ES-I3 (cell line): Measurements from ENCODE around the gene NKAPD1.
"Not testable (repeated sequence)": the region's sequence is repeated elsewhere in the genome, so short reads cannot be mapped to it uniquely, and the experiment has no call there.

ENCODE experiments used
- H3K36me3 ChIP-seq: 2 replicates; pipeline ENCODE4 v1.6.1; 2013; ENCODE audit warnings: mild to moderate bottlenecking, low read length, control low read depth, moderate library complexity; ENCODE audit not compliant: insufficient read depth
- H3K4me1 ChIP-seq: 2 replicates; pipeline ENCODE4 v1.6.1; 2013; ENCODE audit warnings: mild to moderate bottlenecking, control low read depth, low read length; ENCODE audit not compliant: insufficient read depth
- H3K9ac ChIP-seq: 2 replicates; pipeline ENCODE4 v1.6.1; 2013; ENCODE audit warnings: low read depth, mild to moderate bottlenecking, low read length, moderate library complexity
- H3K9me3 ChIP-seq: 2 replicates; pipeline ENCODE4 v1.6.1; 2013; ENCODE audit warnings: mild to moderate bottlenecking, low read length, moderate library complexity; ENCODE audit not compliant: control insufficient read depth, insufficient read depth

The NKAPD1 gene, protein sequence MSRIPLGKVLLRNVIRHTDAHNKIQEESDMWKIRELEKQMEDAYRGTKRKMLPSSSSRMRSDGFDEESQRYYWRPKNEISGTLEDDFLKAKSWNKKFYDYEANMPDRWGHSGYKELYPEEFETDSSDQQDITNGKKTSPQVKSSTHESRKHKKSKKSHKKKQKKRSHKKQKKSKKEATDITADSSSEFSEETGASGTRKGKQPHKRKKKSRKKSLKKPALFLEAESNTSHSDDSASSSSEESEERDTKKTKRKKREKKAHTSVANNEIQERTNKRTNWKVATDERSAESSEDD

DNA sequence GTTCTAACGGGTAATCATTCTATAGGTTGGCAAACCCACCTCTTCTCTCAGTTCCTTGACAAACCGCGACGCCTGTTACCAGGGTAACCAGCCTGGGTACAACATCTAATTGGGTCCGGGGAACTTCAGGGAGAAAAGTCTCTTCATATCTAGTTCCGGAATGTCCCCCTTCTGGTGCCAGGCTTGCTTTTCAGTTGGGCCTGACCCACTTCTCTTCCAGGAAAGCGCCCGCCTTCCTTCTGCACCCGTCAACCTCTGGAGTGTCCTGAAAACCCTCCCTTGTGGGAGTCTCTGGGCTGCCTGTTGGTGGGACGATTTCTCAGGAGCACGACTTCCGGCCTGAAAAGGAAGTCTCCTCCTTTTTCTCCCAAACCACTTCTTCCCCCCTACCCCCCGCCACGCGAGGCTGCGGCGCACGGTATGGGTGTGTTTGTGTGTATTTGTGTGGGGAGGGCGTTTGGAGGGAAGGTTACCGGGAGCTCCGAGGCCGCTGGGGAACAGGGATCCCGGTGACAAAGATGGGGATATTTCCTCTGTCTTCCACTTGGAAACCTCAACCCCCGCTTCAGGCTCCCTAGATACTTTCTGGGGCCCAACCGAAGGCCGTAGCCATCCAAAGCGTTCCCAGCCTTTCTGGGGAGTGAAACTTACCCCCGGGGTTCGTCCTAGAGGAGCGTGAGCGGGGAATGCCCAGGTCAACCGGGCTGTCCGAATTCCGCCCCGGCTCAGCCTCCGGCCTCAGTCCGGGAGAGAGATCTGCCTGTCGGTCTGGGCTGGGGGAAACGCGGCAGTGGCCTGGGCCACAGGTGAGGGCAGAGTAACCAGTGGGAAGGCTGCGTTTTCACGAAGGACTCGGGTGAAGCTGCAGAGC, at the start of gene NKAPD1, which contains the start of gene PIH1D2:
Gene NKAPD1 (plus strand): TSS at position 359 of the 871 bp plus-strand sequence. CDS start 1,276 bp downstream, outside the sequence.
Gene PIH1D2 (minus strand): TSS at position 77 of the 871 bp plus-strand sequence. CDS start 843 bp downstream, outside the sequence.
- Histone ChIP-seq H3K9me3 (no peaks in the 10 kb centered on the region), H3K9ac (peak within 1 kb of the TSS; percentile 83), H3K36me3 (no peaks in the 10 kb centered on the region; the same call in 1 of the 2 replicates), H3K4me1 (no peaks in the 10 kb centered on the region)

DNA sequence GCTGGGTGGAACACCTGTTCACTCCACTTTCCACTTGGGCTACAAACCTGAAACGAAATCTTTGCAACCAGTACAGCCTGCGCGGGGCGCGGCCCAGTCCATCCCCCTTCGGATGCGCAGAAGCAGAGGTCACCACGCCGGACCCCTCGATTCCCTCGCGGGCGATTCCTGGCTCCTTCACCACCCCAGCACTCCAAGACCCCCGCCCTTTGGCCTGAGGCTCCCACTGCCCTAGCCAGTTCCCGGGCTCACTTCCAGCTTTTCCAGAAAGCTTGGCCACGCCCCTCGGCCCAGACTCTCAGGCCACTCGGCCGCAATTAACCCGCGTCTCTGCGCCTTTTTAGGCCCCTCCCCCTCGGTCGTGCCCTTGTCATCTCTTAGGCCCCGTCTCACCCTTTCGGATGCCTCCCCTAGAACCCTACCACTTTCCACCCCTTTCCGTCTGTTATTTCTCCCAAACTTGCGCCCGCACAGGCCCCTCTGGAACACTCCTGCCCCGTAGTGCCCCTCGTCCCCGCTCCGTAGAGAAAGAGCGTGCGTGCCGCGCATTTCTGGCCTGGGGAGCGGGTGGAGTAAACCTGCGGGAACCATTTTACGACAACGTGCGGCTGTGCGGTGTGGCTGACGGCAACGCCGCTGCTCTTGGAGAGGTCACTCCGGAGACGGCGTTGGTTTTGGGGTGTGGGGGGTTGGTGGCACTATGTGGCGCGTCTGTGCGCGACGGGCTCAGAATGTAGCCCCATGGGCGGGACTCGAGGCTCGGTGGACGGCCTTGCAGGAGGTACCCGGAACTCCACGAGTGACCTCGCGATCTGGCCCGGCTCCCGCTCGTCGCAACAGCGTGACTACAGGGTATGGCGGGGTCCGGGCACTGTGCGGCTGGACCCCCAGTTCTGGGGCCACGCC, 49.1 kb upstream of the NKAPD1 start, which contains the start of gene DLAT:
Gene DLAT (plus strand): TSS at position 636 of the 906 bp plus-strand sequence. CDS start 65 bp downstream, at position 701.
- H3K36me3 ChIP-seq, result peaks cover 16% of the 10 kb centered on the region
- peak within 1 kb of the TSS; percentile 97 for H3K9ac ChIP-seq
- no peaks in the 10 kb centered on the region for H3K9me3 ChIP-seq
- H3K4me1 ChIP-seq, result no peaks in the 10 kb centered on the region

DNA sequence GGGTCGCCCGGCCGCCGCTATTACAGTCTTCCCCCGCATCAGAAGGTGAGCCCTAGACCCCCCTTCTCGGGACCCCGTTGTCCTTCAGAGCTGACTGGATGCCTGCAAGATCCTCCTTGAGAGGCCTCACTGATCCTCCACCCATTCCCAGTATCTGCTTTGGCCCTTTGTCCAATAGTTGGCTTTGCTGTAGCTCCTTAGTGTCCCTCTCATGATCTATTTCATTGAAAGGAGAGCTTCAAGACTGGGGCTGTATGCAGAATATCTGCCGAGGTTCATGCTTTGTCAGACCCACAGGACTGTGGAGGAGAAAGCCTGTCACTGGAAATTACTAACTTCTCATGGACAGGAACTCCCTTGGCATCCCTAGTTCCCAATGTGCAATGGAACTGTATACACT, 48.4 kb upstream of the NKAPD1 start:
- H3K4me1 ChIP-seq, result no peaks in the 10 kb centered on the region
- peak overlapping the region; percentile 97 for H3K9ac ChIP-seq
- H3K36me3 ChIP-seq, result peaks cover 17% of the 10 kb centered on the region
- no peaks in the 10 kb centered on the region for H3K9me3 ChIP-seq

DNA sequence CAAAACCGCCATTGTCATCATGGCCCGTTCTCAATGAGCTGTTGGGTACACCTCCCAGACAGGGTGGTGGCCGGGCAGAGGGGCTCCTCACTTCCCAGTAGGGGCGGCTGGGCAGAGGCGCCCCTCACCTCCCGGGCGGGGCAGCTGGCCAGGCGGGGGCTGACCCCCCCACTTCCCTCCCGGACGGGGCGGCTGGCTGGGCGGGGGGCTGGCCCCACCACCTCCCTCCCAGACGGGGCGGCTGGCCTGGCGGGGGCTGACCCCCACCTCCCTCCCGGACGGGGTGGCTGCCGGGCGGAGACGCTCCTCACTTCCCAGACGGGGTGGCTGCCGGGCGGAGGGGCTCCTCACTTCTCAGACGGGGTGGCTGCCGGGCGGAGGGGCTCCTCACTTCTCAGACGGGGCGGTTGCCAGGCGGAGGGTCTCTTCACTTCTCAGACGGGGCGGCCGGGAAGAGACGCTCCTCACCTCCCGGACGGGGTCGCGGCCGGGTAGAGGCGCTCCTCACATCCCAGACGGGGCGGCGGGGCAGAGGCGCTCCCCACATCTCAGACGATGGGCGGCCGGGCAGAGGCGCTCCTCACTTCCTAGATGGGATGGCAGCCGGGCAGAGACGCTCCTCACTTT, 47.2 kb upstream of the NKAPD1 start:
- H3K4me1 ChIP-seq, H3K9ac ChIP-seq, H3K9me3 ChIP-seq: not testable (repeated sequence)
- H3K36me3 ChIP-seq, result peaks cover 17% of the 10 kb centered on the region

DNA sequence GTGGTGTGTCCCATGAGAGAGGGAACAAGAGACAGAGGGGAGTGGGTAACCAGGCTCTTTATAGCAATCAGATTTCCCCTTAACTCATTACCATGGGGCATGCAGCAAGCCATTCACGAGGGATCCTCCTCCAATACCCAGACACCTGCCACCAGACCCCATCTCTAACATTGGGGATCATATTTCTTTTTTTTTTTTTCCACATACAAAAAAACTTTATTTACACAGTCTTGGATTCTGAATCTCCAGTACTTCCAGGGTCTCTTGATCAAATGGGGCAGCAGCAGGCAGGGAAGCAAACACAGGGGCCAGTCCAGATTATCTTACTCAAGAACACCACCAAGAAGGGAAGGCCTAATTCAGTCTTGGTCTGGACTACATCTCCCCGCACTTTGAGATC, 44.6 kb upstream of the NKAPD1 start:
- Histone ChIP-seq H3K9me3 (no peaks in the 10 kb centered on the region), H3K36me3 (peaks cover 21% of the 10 kb centered on the region), H3K9ac (no peak overlapping the region), H3K4me1 (no peaks in the 10 kb centered on the region)

DNA sequence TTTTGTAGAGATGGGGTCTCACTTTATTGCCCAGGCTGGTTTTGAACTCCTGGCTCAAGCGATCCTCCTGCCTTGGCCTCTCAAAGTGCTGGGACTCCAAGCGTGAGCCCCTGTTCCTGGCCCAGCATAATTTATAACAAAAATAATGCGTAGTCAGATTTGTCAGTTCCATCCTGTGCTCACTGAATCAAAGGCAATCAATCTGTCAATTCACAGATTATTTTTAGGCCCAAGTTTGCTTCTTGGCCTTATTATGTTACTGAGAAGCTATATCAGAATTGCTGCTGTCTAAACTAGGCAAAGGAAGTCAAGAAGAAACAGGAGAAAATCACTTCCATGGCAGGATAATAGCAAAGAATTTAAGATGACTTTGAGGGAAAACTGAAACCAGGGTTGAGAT, 40.2 kb upstream of the NKAPD1 start:
- H3K4me1 ChIP-seq, result no peaks in the 10 kb centered on the region
- H3K9me3 ChIP-seq, result no peaks in the 10 kb centered on the region
- peaks cover 16% of the 10 kb centered on the region for H3K36me3 ChIP-seq
- no peak overlapping the region for H3K9ac ChIP-seq

DNA sequence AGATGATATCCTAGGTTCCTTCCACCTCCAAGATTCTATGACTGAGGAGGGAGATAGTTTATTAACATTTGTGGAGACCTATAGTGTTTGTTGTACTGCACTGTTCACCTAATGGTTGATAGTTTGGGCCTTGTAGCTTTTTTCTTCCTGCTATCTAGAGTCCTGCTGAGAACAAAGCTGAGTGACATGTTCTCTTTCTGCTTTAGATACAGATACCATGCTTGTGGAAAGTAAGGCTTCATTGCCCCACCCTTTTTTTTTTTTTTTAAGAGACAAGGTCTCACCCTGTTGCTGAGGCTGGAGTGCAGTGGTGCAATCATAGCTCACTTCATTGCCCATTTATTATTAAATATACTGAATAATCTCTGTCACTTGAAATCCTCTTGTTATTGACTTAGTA, 36.6 kb upstream of the NKAPD1 start:
- H3K36me3 ChIP-seq, result peaks cover 5% of the 10 kb centered on the region; the same call in 1 of the 2 replicates
- no peaks in the 10 kb centered on the region for H3K4me1 ChIP-seq
- H3K9ac ChIP-seq, result no peak overlapping the region
- no peaks in the 10 kb centered on the region for H3K9me3 ChIP-seq

DNA sequence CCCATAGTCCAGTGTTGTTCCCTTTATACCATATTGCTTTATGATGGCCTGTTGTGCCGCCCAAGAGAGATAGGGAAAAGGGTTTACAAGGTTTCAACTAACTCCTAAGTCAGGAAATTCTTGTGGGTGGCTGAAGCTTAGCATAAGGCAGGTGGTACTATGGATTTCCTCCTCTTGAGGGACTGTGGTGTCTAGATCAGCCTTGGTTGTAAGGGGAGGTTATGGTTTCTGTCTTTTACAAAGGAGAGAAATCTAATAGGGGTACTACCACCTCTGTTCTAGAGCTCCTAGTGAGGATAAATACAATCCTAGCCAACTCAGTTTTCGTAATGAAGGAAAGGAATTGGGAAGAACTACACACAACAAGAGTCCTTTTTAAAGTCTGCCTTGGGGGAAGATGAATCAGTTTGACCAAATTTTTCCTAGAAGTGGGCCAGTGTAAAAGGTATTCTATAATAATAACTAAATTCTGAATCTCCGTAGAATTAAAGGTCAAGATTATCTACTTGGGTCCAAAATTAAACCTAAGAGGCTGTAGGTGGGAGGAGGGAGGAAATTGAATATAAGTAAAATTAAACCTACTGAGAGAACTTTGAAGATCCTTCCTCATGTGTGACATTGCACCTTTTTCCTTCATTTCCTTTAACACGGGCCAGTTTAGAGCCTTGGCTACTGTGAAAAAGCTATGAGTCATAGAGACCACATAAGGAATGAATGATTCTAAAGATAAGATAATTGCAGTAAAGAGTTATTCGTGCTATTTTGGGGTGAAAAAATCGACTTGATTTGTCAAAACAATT, 31.7 kb upstream of the NKAPD1 start:
- no peaks in the 10 kb centered on the region for H3K4me1 ChIP-seq
- no peaks in the 10 kb centered on the region for H3K9me3 ChIP-seq
- peaks cover 12% of the 10 kb centered on the region for H3K36me3 ChIP-seq
- no peak overlapping the region for H3K9ac ChIP-seq

DNA sequence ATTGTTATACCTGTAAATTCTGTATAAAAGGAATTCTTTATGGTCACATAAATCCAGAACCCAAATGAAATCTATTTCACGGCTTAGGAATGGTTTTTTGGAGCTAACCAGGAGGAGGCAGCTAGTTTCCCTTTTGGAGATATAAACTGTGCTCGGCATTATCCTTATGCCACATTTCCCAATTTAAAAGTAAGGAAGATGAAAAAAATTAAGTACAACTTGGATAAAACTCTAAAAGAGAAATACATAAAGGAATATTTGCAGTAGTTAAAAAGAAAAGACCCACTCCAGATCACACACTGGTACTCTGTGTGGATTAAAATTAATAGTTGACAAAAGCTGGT, 31.2 kb upstream of the NKAPD1 start:
- H3K4me1 ChIP-seq, result no peaks in the 10 kb centered on the region
- peaks cover 12% of the 10 kb centered on the region for H3K36me3 ChIP-seq
- no peaks in the 10 kb centered on the region for H3K9me3 ChIP-seq
- H3K9ac ChIP-seq, result no peak overlapping the region

DNA sequence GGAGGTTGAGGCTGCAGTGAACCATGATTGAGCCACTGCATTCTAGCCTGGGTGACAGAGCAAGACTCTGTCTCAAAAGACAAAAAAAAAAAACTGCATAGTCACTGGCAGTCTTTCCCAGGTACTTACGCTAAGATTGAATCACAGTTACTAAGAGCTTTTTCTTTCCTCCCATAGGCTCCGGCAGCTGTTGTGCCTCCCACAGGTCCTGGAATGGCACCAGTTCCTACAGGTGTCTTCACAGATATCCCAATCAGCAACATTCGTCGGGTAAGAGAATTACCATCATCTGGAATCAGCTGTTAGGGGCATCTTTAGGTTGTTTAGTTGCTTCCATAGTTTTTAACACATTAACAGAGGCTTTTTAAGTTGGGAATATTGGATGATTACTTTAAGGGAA, 29.1 kb upstream of the NKAPD1 start:
- H3K4me1 ChIP-seq, result no peaks in the 10 kb centered on the region
- H3K9ac ChIP-seq, result no peak overlapping the region
- no peaks in the 10 kb centered on the region for H3K9me3 ChIP-seq
- peaks cover 12% of the 10 kb centered on the region for H3K36me3 ChIP-seq

DNA sequence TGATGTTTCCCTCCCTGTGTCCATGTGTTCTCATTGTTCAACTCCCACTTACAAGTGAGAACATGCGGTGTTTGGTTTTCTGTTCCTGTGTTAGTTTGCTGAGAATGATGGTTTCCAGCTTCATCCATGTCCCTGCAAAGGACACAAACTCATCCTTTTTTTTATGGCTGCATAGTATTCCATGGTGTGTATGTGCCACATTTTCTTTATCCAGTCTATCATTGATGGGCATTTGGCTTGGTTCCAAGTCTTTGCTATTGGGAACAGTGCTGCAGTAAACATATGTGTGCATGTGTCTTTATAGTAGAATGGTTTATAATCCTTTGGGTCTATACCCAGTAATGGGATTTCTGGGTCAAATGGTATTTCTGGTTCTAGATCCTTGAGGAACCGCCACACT, 27.5 kb upstream of the NKAPD1 start:
- H3K9me3 ChIP-seq, H3K9ac ChIP-seq, H3K4me1 ChIP-seq: not testable (repeated sequence)
- H3K36me3 ChIP-seq, result peaks cover 12% of the 10 kb centered on the region

DNA sequence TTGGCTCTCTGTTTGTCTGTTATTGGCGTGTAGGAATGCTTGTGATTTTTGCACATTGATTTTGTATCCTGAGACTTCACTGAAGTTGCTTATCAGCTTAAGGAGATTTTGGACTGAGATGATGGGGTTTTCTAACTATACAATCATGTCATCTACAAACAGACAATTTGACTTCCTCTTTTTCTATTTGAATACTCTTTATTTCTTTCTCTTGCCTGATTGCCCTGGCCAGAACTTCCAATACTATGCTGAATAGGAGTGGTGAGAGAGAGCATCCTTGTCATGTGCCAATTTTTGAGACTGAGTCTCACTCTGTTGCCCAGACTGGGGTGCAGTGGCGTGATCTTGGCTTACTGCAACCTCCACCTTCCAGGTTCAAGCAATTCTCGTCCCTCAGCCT, 25.8 kb upstream of the NKAPD1 start:
- not testable (repeated sequence) for H3K9ac ChIP-seq, H3K4me1 ChIP-seq, H3K9me3 ChIP-seq, H3K36me3 ChIP-seq

DNA sequence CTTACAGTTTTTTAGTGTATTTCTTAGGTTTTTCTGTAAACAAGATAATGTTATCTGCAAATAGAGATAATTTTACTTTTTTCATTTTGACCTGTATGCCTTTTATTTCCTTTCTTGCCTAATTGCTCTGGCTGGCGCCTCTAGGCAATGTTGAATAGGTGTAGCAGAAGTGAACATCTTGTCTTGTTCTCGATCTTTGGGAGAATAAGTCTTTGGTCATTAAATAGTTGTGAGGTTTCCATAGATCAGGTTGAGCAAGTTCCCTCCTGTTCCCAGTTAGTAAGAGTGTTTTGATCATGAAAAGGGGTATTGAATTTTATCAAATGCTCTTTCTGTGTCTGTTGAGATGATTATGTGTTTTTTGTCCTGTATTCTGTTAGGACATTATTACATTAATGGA, 24.3 kb upstream of the NKAPD1 start:
- Histone ChIP-seq H3K36me3 (peaks cover 12% of the 10 kb centered on the region), H3K9ac (no peak overlapping the region), H3K4me1 (no peaks in the 10 kb centered on the region), H3K9me3 (no peaks in the 10 kb centered on the region)
